Prostate gland (tissue), 2 donors: Measurements from ENCODE around the gene ELF2.
"Not testable (repeated sequence)": the region's sequence is repeated elsewhere in the genome, so short reads cannot be mapped to it uniquely, and the experiment has no call there.

Experiments
- POLR2A ChIP-seq: fragments of 450-650 bp; IDR thresholded peaks from one replicate; pipeline ENCODE4 v1.6.1; 2016; ENCODE audit warnings: antibody characterized with exemption, mild to moderate bottlenecking
- TF ChIP-seq, protein P1 (sequence below), 4 experiments: fragments of 200-600 bp in 2 of 4; fragments of 450-650 bp in 2 of 4; sonication (generic) in 2 of 4; IDR thresholded peaks; 1 replicate in 3 of 4; 2 replicates in 1 of 4; pipeline ENCODE4 v1.5.1; 2016 to 2019; ENCODE audit warnings: antibody characterized with exemption in 4 of 4, mild to moderate bottlenecking in 2 of 4, moderate library complexity in 2 of 4

DNA sequence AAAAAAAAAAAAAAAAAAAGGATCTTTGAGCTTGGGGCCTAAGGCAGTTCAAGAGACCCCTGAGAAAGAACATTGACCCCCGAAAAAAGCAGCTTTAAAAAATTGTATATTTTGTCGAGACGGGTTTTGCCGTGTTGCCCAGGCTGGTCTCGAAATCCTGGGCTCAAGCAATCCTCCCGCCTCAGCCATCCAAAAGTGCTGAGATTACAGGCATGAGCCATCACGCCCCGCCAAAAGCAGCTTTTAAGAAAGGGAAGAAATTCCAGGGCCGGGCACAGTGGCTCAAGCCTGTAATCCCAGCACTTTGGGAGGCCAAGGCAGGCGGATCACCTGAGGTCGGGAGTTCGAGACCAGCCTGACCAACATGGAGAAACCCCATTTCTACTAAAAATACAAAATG is 155.9 kb downstream of the ELF2 start:
- TF ChIP-seq, protein P1, sequence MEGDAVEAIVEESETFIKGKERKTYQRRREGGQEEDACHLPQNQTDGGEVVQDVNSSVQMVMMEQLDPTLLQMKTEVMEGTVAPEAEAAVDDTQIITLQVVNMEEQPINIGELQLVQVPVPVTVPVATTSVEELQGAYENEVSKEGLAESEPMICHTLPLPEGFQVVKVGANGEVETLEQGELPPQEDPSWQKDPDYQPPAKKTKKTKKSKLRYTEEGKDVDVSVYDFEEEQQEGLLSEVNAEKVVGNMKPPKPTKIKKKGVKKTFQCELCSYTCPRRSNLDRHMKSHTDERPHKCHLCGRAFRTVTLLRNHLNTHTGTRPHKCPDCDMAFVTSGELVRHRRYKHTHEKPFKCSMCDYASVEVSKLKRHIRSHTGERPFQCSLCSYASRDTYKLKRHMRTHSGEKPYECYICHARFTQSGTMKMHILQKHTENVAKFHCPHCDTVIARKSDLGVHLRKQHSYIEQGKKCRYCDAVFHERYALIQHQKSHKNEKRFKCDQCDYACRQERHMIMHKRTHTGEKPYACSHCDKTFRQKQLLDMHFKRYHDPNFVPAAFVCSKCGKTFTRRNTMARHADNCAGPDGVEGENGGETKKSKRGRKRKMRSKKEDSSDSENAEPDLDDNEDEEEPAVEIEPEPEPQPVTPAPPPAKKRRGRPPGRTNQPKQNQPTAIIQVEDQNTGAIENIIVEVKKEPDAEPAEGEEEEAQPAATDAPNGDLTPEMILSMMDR (IDR thresholded peaks at IDR 0.05), result not testable (repeated sequence)
- TF ChIP-seq POLR2A, result not testable (repeated sequence)
